ENCODE results near the gene SF3B6.

DNA sequence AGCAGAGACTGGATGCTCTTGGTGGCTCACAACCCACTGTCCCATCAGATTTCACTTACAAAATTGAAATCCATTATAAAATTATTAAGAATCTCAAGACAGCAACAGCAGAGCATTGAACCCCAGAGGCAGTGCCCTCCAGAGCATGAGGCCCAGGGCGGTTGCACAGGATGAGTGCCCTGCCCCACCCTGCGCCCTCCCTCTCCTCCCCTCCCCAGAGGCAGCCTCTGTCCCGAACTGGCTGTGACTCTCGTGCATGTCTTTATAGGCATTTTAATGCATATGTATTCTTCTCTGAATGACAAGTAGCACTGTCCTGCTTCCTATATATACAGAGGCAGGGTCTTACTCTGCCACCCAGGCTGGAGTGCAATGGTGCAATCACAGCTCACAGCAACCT lies 55.9 kb downstream of the SF3B6 start:
- TF ChIP-seq CTCF (IDR thresholded peaks at IDR 0.05; ENCODE audit: insufficient read depth, low read length, poor library complexity, severe bottlenecking) = no peak
- no peak for TF ChIP-seq EZH2phosphoT487 (conservative IDR thresholded peaks at IDR 0.05; ENCODE audit: low read length)

All from SU-DHL-6 (cell line).